OCI-LY1 (cell line): ENCODE data around the gene MPHOSPH8.

Source experiments
- H2AFZ ChIP-seq: fragments of 200-600 bp; sonication (generic), shearing (Covaris generic); 2 replicates; pipeline ENCODE4 v1.6.0; 2014; ENCODE audit warnings: antibody characterized with exemption, mild to moderate bottlenecking, low read length
- H3F3A ChIP-seq: fragments of 200-600 bp; sonication (generic), shearing (Covaris generic); 2 replicates; pipeline ENCODE4 v1.6.0; 2014; ENCODE audit warnings: mild to moderate bottlenecking, antibody characterized with exemption, low read length, moderate library complexity; ENCODE audit not compliant: insufficient read depth
- H3K27ac ChIP-seq: fragments of 200-600 bp; sonication (generic); 2 replicates; pipeline ENCODE4 v1.5.1; 2014; ENCODE audit warnings: low read length, mixed run types, mild to moderate bottlenecking, low read depth; ENCODE audit not compliant: poor library complexity, severe bottlenecking
- H3K27me3 ChIP-seq: fragments of 200-600 bp; sonication (generic); 2 replicates; pipeline ENCODE4 v1.6.0; 2014; ENCODE audit warnings: antibody characterized with exemption, mild to moderate bottlenecking, low read length, moderate library complexity; ENCODE audit not compliant: insufficient read depth
- H3K36me3 ChIP-seq: fragments of 200-600 bp; sonication (generic); 2 replicates; pipeline ENCODE4 v1.6.1; 2014; ENCODE audit warnings: mild to moderate bottlenecking, antibody characterized with exemption, low read length, moderate library complexity, mixed read lengths; ENCODE audit not compliant: insufficient read depth
- H3K4me1 ChIP-seq: fragments of 200-600 bp; sonication (generic); 2 replicates; pipeline ENCODE4 v1.5.1; 2014; ENCODE audit warnings: mild to moderate bottlenecking, low read length, moderate library complexity; ENCODE audit not compliant: insufficient read depth, severe bottlenecking
- H3K4me2 ChIP-seq: fragments of 200-600 bp; sonication (generic), shearing (Covaris generic); 2 replicates; pipeline ENCODE4 v1.6.1; 2014; ENCODE audit warnings: low read length
- H3K4me3 ChIP-seq: fragments of 200-600 bp; sonication (generic); 2 replicates; pipeline ENCODE4 v1.5.1; 2014; ENCODE audit warnings: low read length, low read depth, mild to moderate bottlenecking, mixed read lengths; ENCODE audit not compliant: poor library complexity, severe bottlenecking
- H3K79me2 ChIP-seq: fragments of 200-600 bp; shearing (Covaris generic); 2 replicates; pipeline ENCODE4 v1.6.1; 2016; ENCODE audit warnings: mixed run types, low read length, mixed read lengths; ENCODE audit not compliant: insufficient read depth
- H3K9ac ChIP-seq: fragments of 200-600 bp; sonication (generic), shearing (Covaris generic); 2 replicates; pipeline ENCODE4 v1.6.1; 2014; ENCODE audit warnings: mild to moderate bottlenecking, low read length, mixed read lengths
- H3K9me2 ChIP-seq: fragments of 200-600 bp; sonication (generic), shearing (Covaris generic); 2 replicates; pipeline ENCODE4 v1.6.1; 2014; ENCODE audit warnings: low read depth, mild to moderate bottlenecking, low read length, mixed read lengths
- H3K9me3 ChIP-seq: fragments of 200-600 bp; shearing (Covaris generic); 2 replicates; pipeline ENCODE4 v1.6.1; 2014; ENCODE audit warnings: low read length, mixed read lengths
- H4K20me1 ChIP-seq: fragments of 200-600 bp; sonication (generic), shearing (Covaris generic); 2 replicates; pipeline ENCODE4 v1.6.0; 2016; ENCODE audit warnings: mild to moderate bottlenecking, low read length; ENCODE audit not compliant: insufficient read depth
- EZH2 ChIP-seq: fragments of 200-600 bp; sonication (generic), shearing (Covaris generic); IDR thresholded peaks from 2 replicates; pipeline ENCODE4 v1.8.0; 2017; ENCODE audit warnings: borderline replicate concordance, mixed run types, mild to moderate bottlenecking, antibody characterized with exemption, low read length, moderate library complexity, mixed read lengths
- TF ChIP-seq, protein P1 (sequence below): fragments of 200-600 bp; sonication (generic), shearing (Covaris generic); IDR thresholded peaks from 2 replicates; pipeline ENCODE4 v1.5.1; 2017; ENCODE audit warnings: mild to moderate bottlenecking, antibody characterized with exemption, low read length, moderate library complexity, mixed read lengths

Gene MPHOSPH8

GRCh38 chr13:19622193-19622592, 11.3 kb upstream of the MPHOSPH8 start:
- Histone ChIP-seq H3K27ac (no peak overlapping the region), H3K9me3 (no peaks in the 10 kb centered on the region), H3K4me2 (no peak overlapping the region), H4K20me1 (no peaks in the 10 kb centered on the region), H2AFZ (no peak overlapping the region), H3K27me3 (no peaks in the 10 kb centered on the region), H3K4me1 (no peaks in the 10 kb centered on the region), H3K9me2 (no peaks in the 10 kb centered on the region), H3K9ac (no peak overlapping the region), H3K36me3 (no peaks in the 10 kb centered on the region), H3F3A (no peaks in the 10 kb centered on the region), H3K4me3 (no peak overlapping the region), H3K79me2 (no peaks in the 10 kb centered on the region)
- TF ChIP-seq, protein P1, sequence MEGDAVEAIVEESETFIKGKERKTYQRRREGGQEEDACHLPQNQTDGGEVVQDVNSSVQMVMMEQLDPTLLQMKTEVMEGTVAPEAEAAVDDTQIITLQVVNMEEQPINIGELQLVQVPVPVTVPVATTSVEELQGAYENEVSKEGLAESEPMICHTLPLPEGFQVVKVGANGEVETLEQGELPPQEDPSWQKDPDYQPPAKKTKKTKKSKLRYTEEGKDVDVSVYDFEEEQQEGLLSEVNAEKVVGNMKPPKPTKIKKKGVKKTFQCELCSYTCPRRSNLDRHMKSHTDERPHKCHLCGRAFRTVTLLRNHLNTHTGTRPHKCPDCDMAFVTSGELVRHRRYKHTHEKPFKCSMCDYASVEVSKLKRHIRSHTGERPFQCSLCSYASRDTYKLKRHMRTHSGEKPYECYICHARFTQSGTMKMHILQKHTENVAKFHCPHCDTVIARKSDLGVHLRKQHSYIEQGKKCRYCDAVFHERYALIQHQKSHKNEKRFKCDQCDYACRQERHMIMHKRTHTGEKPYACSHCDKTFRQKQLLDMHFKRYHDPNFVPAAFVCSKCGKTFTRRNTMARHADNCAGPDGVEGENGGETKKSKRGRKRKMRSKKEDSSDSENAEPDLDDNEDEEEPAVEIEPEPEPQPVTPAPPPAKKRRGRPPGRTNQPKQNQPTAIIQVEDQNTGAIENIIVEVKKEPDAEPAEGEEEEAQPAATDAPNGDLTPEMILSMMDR: no peak
- no peak for TF ChIP-seq EZH2

- Histone ChIP-seq H3K9me3 (no peaks in the 10 kb centered on the region), H3K36me3 (no peaks in the 10 kb centered on the region), H4K20me1 (no peaks in the 10 kb centered on the region), H3K27ac (no peak overlapping the region), H3K79me2 (no peaks in the 10 kb centered on the region), H3K27me3 (no peaks in the 10 kb centered on the region), H3F3A (no peaks in the 10 kb centered on the region), H2AFZ (no peak overlapping the region), H3K4me1 (no peaks in the 10 kb centered on the region), H3K9ac (no peak overlapping the region), H3K4me2 (no peak overlapping the region), H3K9me2 (no peaks in the 10 kb centered on the region), H3K4me3 (no peak overlapping the region)
- TF ChIP-seq, protein P1: no peak
- no peak for TF ChIP-seq EZH2
Measured at GRCh38 chr13:19624265-19624664, 9.2 kb upstream of the MPHOSPH8 start.

DNA sequence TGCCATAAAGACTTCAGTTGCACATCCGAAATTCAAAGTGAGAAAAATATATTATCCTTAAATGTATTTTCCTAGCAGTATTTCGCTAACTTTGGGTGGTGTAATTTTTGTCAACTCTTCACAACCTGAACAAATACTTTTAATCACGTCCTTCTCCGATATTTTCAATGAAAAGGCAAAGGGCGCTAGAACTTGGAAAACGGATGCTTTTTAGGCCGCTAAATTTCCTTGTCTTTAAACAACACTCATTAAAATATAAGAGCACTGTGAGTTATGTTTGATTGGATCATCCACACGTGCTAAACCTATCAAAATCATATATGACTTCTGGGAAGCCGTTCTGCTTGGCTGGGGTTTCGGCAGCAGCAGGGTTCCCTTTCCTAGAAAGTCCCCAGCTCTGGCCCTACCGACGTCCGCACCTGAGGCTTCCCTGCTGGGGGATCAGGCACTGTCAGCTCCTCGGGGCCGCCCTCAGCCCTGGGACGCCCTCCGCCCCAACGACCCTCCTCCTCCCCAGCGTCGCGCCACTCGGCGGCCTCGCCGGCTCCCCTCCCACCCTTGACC, 462 bp upstream of the MPHOSPH8 start:
- H3K9me3 ChIP-seq: no peaks in the 10 kb centered on the region
- no peaks in the 10 kb centered on the region for H4K20me1 ChIP-seq
- H3K9me2 ChIP-seq: no peaks in the 10 kb centered on the region
- peak overlapping the region; percentile 65 for H3K4me3 ChIP-seq
- H2AFZ ChIP-seq: peak overlapping the region; percentile 63; the same call in 1 of the 2 replicates
- peaks cover 22% of the 10 kb centered on the region for H3K4me1 ChIP-seq
- no peaks in the 10 kb centered on the region for H3K27me3 ChIP-seq
- H3K36me3 ChIP-seq: peaks cover 4% of the 10 kb centered on the region; the same call in 1 of the 2 replicates
- H3F3A ChIP-seq: no peaks in the 10 kb centered on the region
- TF ChIP-seq EZH2: no peak
- TF ChIP-seq, protein P1: no peak
- peak overlapping the region; percentile 54 for H3K9ac ChIP-seq
- peaks cover 34% of the 10 kb centered on the region for H3K79me2 ChIP-seq
- H3K27ac ChIP-seq: no peak overlapping the region
- peak overlapping the region; percentile 65 for H3K4me2 ChIP-seq
